Left renal pelvis (tissue), 4 donors: Measurements from ENCODE around the gene ACAA1. TPM values are rescaled to one million over a fixed set of nuclear protein-coding genes. Genes with fewer than 3 reads are reported as not detected.
"Not testable (repeated sequence)": the region's sequence is repeated elsewhere in the genome, so short reads cannot be mapped to it uniquely, and the experiment has no call there.

Source experiments
- DNase-seq, 4 donors: peaks; one replicate each; pipeline ENCODE4 v3.0.0-alpha.2; 2013; ENCODE audit warnings: low read depth in 4 of 4, low spot score in 3 of 4
- polyA plus RNA-seq, 4 donors: library from polyadenylated mRNA; unstranded; fragments of 120-200 nt; gene quantifications; one replicate each; pipeline ENCODE4 v1.2.1, GENCODE V29; 2013; ENCODE audit not compliant: insufficient read length in 4 of 4

Gene ACAA1
- polyA plus RNA-seq, 4 donors = 42.3 to 142 (median 114) TPM

- DNase-seq = no peak
Observed at GRCh38 chr3:38137615-38138348, 855 bp upstream of the ACAA1 start.

- DNase-seq = no peak
Observed at GRCh38 chr3:38136393-38136776, 542 bp downstream of the ACAA1 start.

GRCh38 chr3:38135621-38136277 lies 1.2 kb downstream of the ACAA1 start:
- DNase-seq = not testable (repeated sequence)

- not testable (repeated sequence) for DNase-seq
Observed at GRCh38 chr3:38134517-38135143, 2.3 kb downstream of the ACAA1 start.

- DNase-seq = no peak
Observed at GRCh38 chr3:38133557-38134405, 3.1 kb downstream of the ACAA1 start.

- no peak for DNase-seq
Observed at GRCh38 chr3:38133209-38133556, 3.7 kb downstream of the ACAA1 start.

- no peak for DNase-seq
Observed at GRCh38 chr3:38131621-38132369, 5.1 kb downstream of the ACAA1 start.

GRCh38 chr3:38130631-38131065 lies 6.3 kb downstream of the ACAA1 start:
- no peak for DNase-seq

GRCh38 chr3:38129058-38129457 lies 7.9 kb downstream of the ACAA1 start:
- no peak for DNase-seq

- no peak for DNase-seq
Observed at GRCh38 chr3:38128303-38128655, 8.6 kb downstream of the ACAA1 start.

GRCh38 chr3:38127611-38128302 lies 9.2 kb downstream of the ACAA1 start:
- no peak for DNase-seq

GRCh38 chr3:38126121-38126892 lies 10.6 kb downstream of the ACAA1 start:
- DNase-seq = no peak

- DNase-seq = no peak
Observed at GRCh38 chr3:38125305-38126120, 11.4 kb downstream of the ACAA1 start.

- DNase-seq = no peak
Observed at GRCh38 chr3:38124324-38125122, 12.4 kb downstream of the ACAA1 start.

- no peak for DNase-seq
Observed at GRCh38 chr3:38122712-38123290, 14.1 kb downstream of the ACAA1 start.

GRCh38 chr3:38121832-38122461 lies 15.0 kb downstream of the ACAA1 start:
- no peak for DNase-seq

GRCh38 chr3:38121451-38121831 lies 15.5 kb downstream of the ACAA1 start:
- no peak for DNase-seq
